ENCODE measurements around the gene MRPL17. TPM values are rescaled to one million over a fixed set of nuclear protein-coding genes. Genes with fewer than 3 reads are reported as not detected.

MRPL17 gene
- total and polyA plus RNA-seq, 7 experiments from 2014 or later: 10.0 to 70.3 (median 26.4) TPM

- ATAC-seq (no peak), DNase-seq (no peak)
- Mint-ChIP-seq H3K27me3 (peaks cover 0 to 3% (median 0%) of the 10 kb centered on the region in 5 donors), H3K4me3 (peak overlapping the region; percentile 63 to 99 (median 87)), H3K9me3 (peaks cover 0 to 5% (median 0%) of the 10 kb centered on the region in 11 donors), H3K27ac (peak overlapping the region in 8 of 9 donors; percentile 16 to 98 (median 60)), H3K36me3 (peaks cover 0 to 28% (median 11%) of the 10 kb centered on the region in 5 donors), H3K4me1 (peaks cover 19 to 70% (median 44%) of the 10 kb centered on the region in 7 donors)
- ChIA-PET POLR2A (interaction anchor here (0.8 to 7.3 kb wide), 9 partner anchors 9 to 278 kb away, joined by 3 to 170 read pairs (median 13); partner anchors contain the start of genes ARFIP2, DCHS1, ILK and TAF10), CTCF (interaction anchor here (0.6 to 1.7 kb wide), 2 partner anchors 77 to 304 kb away, joined by 5 to 8 read pairs; partner anchors contain the start of gene ILK)
- Histone ChIP-seq H3K36me3 (ENCODE audit: control insufficient read depth in 2 of 3, insufficient read depth in 3 of 3, low read length in 3 of 3) (peaks cover 0 to 9% (median 0%) of the 10 kb centered on the region in 3 experiments), H3K27me3 (ENCODE audit: control insufficient read depth in 2 of 2, insufficient read depth in 2 of 2, low read length in 2 of 2) (no peaks in the 10 kb centered on the region), H3K9me3 (ENCODE audit: control insufficient read depth in 2 of 3, low read length in 3 of 3) (no peaks in the 10 kb centered on the region), H3K4me3 (ENCODE audit: low read length) (no peak overlapping the region), H3K27ac (ENCODE audit: low read depth, low read length) (peak overlapping the region; percentile 38), H3K4me1 (ENCODE audit: control insufficient read depth in 2 of 2, insufficient read depth in 2 of 2, low read length in 2 of 2) (peaks cover 7 to 10% of the 10 kb centered on the region in 2 donors)
- intact Hi-C loops (cut with micrococcal nuclease): loop anchor here (5.0 kb wide), 2 partner anchors 279 to 289 kb away; partner anchors contain the start of gene SMPD1 (in 1 of the 2)
Measured at GRCh38 chr11:6681505-6681904, 1.6 kb downstream of the MRPL17 start.

DNA sequence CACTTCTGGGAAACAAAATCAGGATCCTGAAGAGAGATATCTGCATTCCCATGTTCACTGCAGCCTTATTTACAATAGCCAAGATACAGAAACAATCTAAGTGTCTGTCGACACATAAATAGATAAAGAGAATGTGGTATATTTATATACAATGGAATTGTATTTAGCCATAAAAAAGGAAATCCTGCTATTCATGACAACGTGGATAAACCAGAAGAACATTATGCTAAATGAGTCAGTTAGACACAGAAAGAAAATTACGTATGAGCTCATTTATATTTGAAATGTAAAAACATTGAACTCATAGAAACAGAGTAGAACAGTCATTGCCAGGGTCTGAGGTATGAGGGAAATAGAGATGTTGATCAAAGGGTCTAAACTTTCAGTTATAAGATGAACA, 6.1 kb downstream of the MRPL17 start:
- H3K27ac ChIP-seq (ENCODE audit: low read depth, low read length): no peak overlapping the region
- DNase-seq (no peak), ATAC-seq (no peak)
- no peaks in the 10 kb centered on the region for H3K27me3 Mint-ChIP-seq
- H3K4me1 ChIP-seq (ENCODE audit: control insufficient read depth in 2 of 2, insufficient read depth in 2 of 2, low read length in 2 of 2): peaks cover 7 to 32% of the 10 kb centered on the region in 2 donors
- no peak overlapping the region for H3K4me3 ChIP-seq (ENCODE audit: low read length)
- intact Hi-C loops (cut with micrococcal nuclease): no loop called here
- H3K27ac Mint-ChIP-seq: peak overlapping the region in 4 of 9 donors; percentile 5 to 50 (median 34)
- CTCF ChIA-PET: interaction anchor here (0.5 to 1.5 kb wide), 3 partner anchors 9 to 987 kb away, joined by 3 to 5 read pairs (median 3); no protein-coding TSS in a partner anchor
- no peaks in the 10 kb centered on the region for H3K9me3 ChIP-seq (ENCODE audit: control insufficient read depth in 2 of 3, low read length in 3 of 3)
- H3K27me3 ChIP-seq (ENCODE audit: control insufficient read depth in 2 of 2, insufficient read depth in 2 of 2, low read length in 2 of 2): no peaks in the 10 kb centered on the region
- peaks cover 40 to 75% (median 54%) of the 10 kb centered on the region in 7 donors for H3K4me1 Mint-ChIP-seq
- H3K9me3 Mint-ChIP-seq: peaks cover 0 to 10% (median 0%) of the 10 kb centered on the region in 11 donors
- POLR2A ChIA-PET: interaction anchor here (0.6 to 1.1 kb wide), 4 partner anchors 9 to 70 kb away, joined by 3 to 12 read pairs (median 4); partner anchors contain the start of gene DCHS1
- H3K4me3 Mint-ChIP-seq: no peak overlapping the region
- peaks cover 0 to 9% (median 0%) of the 10 kb centered on the region in 3 experiments for H3K36me3 ChIP-seq (ENCODE audit: control insufficient read depth in 2 of 3, insufficient read depth in 3 of 3, low read length in 3 of 3)
- peaks cover 0 to 38% (median 11%) of the 10 kb centered on the region in 5 donors for H3K36me3 Mint-ChIP-seq

GRCh38 chr11:6674862-6675261, 8.3 kb downstream of the MRPL17 start:
- no peak for DNase-seq
- peaks cover 44 to 77% (median 65%) of the 10 kb centered on the region in 7 donors for H3K4me1 Mint-ChIP-seq
- peaks cover 0 to 34% (median 0%) of the 10 kb centered on the region in 5 donors for H3K36me3 Mint-ChIP-seq
- peaks cover 0 to 11% (median 0%) of the 10 kb centered on the region in 11 donors for H3K9me3 Mint-ChIP-seq
- H3K27me3 Mint-ChIP-seq: no peaks in the 10 kb centered on the region
- POLR2A ChIA-PET: interaction anchor here (0.5 to 5.7 kb wide), 9 partner anchors 7 to 207 kb away, joined by 3 to 68 read pairs (median 3); partner anchors contain the start of genes MRPL17 and TAF10
- Histone ChIP-seq H3K36me3 (ENCODE audit: control insufficient read depth in 2 of 3, insufficient read depth in 3 of 3, low read length in 3 of 3) (no peaks in the 10 kb centered on the region), H3K4me3 (ENCODE audit: low read length) (no peak overlapping the region), H3K4me1 (ENCODE audit: control insufficient read depth in 2 of 2, insufficient read depth in 2 of 2, low read length in 2 of 2) (peaks cover 16 to 50% of the 10 kb centered on the region in 2 donors), H3K9me3 (ENCODE audit: control insufficient read depth in 2 of 3, low read length in 3 of 3) (no peaks in the 10 kb centered on the region), H3K27me3 (ENCODE audit: control insufficient read depth in 2 of 2, insufficient read depth in 2 of 2, low read length in 2 of 2) (no peaks in the 10 kb centered on the region), H3K27ac (ENCODE audit: low read depth, low read length) (no peak overlapping the region)
- peak overlapping the region in 4 of 10 donors; percentile 18 to 85 (median 42) for H3K4me3 Mint-ChIP-seq
- CTCF ChIA-PET: interaction anchor here (1.3 to 2.0 kb wide), 5 partner anchors 8 to 70 kb away, joined by 3 to 8 read pairs (median 4); partner anchors contain the start of genes MRPL17, TAF10 and TPP1
- intact Hi-C loops (cut with micrococcal nuclease): loop anchor here in 1 of 2 donors (1.0 kb wide), 1 partner anchor 8 kb away; the partner anchor contains the start of gene MRPL17
- H3K27ac Mint-ChIP-seq: peak overlapping the region in 1 of 9 donors; percentile 9
- ATAC-seq: no peak

GRCh38 chr11:6674219-6674597, 8.9 kb downstream of the MRPL17 start:
- POLR2A ChIA-PET: interaction anchor here (0.6 to 5.7 kb wide), 9 partner anchors 8 to 206 kb away, joined by 3 to 68 read pairs (median 4); partner anchors contain the start of genes MRPL17, TAF10 and TPP1
- intact Hi-C loops (cut with micrococcal nuclease): loop anchor here in 1 of 2 donors (1.0 kb wide), 1 partner anchor 9 kb away; the partner anchor contains the start of gene MRPL17
- Histone ChIP-seq H3K9me3 (ENCODE audit: control insufficient read depth in 2 of 3, low read length in 3 of 3) (no peaks in the 10 kb centered on the region), H3K27ac (ENCODE audit: low read depth, low read length) (no peak overlapping the region), H3K4me3 (ENCODE audit: low read length) (no peak overlapping the region), H3K4me1 (ENCODE audit: control insufficient read depth in 2 of 2, insufficient read depth in 2 of 2, low read length in 2 of 2) (peaks cover 16 to 52% of the 10 kb centered on the region in 2 donors), H3K36me3 (ENCODE audit: control insufficient read depth in 2 of 3, insufficient read depth in 3 of 3, low read length in 3 of 3) (no peaks in the 10 kb centered on the region), H3K27me3 (ENCODE audit: control insufficient read depth in 2 of 2, insufficient read depth in 2 of 2, low read length in 2 of 2) (no peaks in the 10 kb centered on the region)
- H3K4me1 Mint-ChIP-seq: peaks cover 41 to 74% (median 61%) of the 10 kb centered on the region in 7 donors
- DNase-seq: no peak
- CTCF ChIA-PET: interaction anchor here (1.3 to 2.0 kb wide), 5 partner anchors 9 to 62 kb away, joined by 3 to 8 read pairs (median 4); partner anchors contain the start of genes MRPL17, TAF10 and TPP1
- peaks cover 0 to 11% (median 0%) of the 10 kb centered on the region in 11 donors for H3K9me3 Mint-ChIP-seq
- H3K27me3 Mint-ChIP-seq: no peaks in the 10 kb centered on the region
- H3K4me3 Mint-ChIP-seq: peak overlapping the region in 8 of 10 donors; percentile 21 to 85 (median 52)
- peak overlapping the region in 5 of 9 donors; percentile 56 to 84 (median 71) for H3K27ac Mint-ChIP-seq
- peaks cover 0 to 33% (median 0%) of the 10 kb centered on the region in 5 donors for H3K36me3 Mint-ChIP-seq
- ATAC-seq: no peak

DNA sequence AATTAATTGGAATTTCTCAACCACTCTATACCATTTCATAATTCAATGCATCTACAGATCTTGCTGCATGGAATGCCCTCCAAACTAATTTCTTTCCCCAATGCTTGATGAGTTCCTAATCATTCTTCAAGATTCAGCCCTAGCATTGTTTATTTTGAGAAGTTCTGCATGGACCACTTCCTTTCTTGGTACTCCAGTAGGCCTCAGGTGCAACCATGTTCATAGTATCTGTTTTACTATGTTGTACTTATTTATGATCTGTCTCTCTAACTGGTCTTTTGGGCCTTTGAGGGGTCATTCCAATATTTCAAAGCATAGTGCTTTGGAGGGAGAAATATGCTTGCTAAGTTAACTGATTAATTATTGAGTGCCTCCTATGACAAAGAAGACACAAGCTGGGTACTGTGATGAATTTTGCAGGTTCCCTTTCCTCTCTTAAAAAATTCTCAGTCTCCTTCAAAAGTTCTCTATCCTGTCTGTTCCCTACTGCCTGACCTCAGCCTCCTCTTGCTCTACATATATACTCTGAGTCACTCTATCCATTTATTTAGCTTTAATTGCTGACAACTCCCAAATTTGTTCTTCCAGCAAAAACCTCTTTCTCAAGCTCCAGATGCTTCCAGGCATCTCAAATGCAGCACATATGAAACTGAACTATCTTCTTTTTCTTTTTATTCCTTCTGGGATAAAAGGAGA, 9.5 kb downstream of the MRPL17 start:
- no peaks in the 10 kb centered on the region for H3K27me3 Mint-ChIP-seq
- H3K4me3 ChIP-seq (ENCODE audit: low read length): no peak overlapping the region
- H3K36me3 Mint-ChIP-seq: peaks cover 0 to 29% (median 0%) of the 10 kb centered on the region in 5 donors
- intact Hi-C loops (cut with micrococcal nuclease): loop anchor here in 1 of 2 donors (1.0 kb wide), 1 partner anchor 10 kb away; the partner anchor contains the start of gene MRPL17
- POLR2A ChIA-PET: interaction anchor here (1.0 to 5.7 kb wide), 7 partner anchors 9 to 255 kb away, joined by 3 to 68 read pairs (median 14); partner anchors contain the start of genes APBB1, MRPL17, TAF10 and TPP1
- CTCF ChIA-PET: interaction anchor here (1.2 to 2.0 kb wide), 7 partner anchors 10 to 69 kb away, joined by 3 to 8 read pairs (median 4); partner anchors contain the start of genes MRPL17, TAF10 and TPP1
- no peaks in the 10 kb centered on the region for H3K27me3 ChIP-seq (ENCODE audit: control insufficient read depth in 2 of 2, insufficient read depth in 2 of 2, low read length in 2 of 2)
- H3K36me3 ChIP-seq (ENCODE audit: control insufficient read depth in 2 of 3, insufficient read depth in 3 of 3, low read length in 3 of 3): no peaks in the 10 kb centered on the region
- H3K9me3 ChIP-seq (ENCODE audit: control insufficient read depth in 2 of 3, low read length in 3 of 3): no peaks in the 10 kb centered on the region
- ATAC-seq (no peak), DNase-seq (no peak)
- H3K9me3 Mint-ChIP-seq: peaks cover 0 to 11% (median 0%) of the 10 kb centered on the region in 11 donors
- H3K4me1 ChIP-seq (ENCODE audit: control insufficient read depth in 2 of 2, insufficient read depth in 2 of 2, low read length in 2 of 2): peaks cover 16 to 52% of the 10 kb centered on the region in 2 donors
- peak overlapping the region in 8 of 9 donors; percentile 10 to 87 (median 71) for H3K27ac Mint-ChIP-seq
- peak overlapping the region; percentile 12 to 85 (median 52) for H3K4me3 Mint-ChIP-seq
- peaks cover 39 to 71% (median 63%) of the 10 kb centered on the region in 7 donors for H3K4me1 Mint-ChIP-seq
- H3K27ac ChIP-seq (ENCODE audit: low read depth, low read length): no peak overlapping the region
